OCI-LY1 (cell line): ENCODE results near the gene CARM1.

Experiments
- CTCF ChIP-seq: fragments of 200-600 bp; sonication (generic), shearing (Covaris generic); IDR thresholded peaks from 2 replicates; pipeline ENCODE4 v1.5.1; 2017; ENCODE audit warnings: mild to moderate bottlenecking, antibody characterized with exemption, low read length, moderate library complexity, mixed read lengths
- EZH2 ChIP-seq: fragments of 200-600 bp; sonication (generic), shearing (Covaris generic); IDR thresholded peaks from 2 replicates; pipeline ENCODE4 v1.8.0; 2017; ENCODE audit warnings: borderline replicate concordance, mixed run types, mild to moderate bottlenecking, antibody characterized with exemption, low read length, moderate library complexity, mixed read lengths

GRCh38 chr19:10831987-10832938, 39.1 kb upstream of the CARM1 start:
- no peak for TF ChIP-seq CTCF
- no peak for TF ChIP-seq EZH2
